HG03095 (cell line): ENCODE results near the gene OR10AD1.
"Not testable (repeated sequence)": the region's sequence is repeated elsewhere in the genome, so short reads cannot be mapped to it uniquely, and the experiment has no call there.

ENCODE experiments used
- ATAC-seq: cut with Tn5 transposase; IDR thresholded peaks from one replicate; pipeline ENCODE4 v1.9.1; 2021; ENCODE audit warnings: moderate library complexity; ENCODE audit not compliant: unreplicated experiment

Gene OR10AD1

GRCh38 chr12:48163150-48163747 lies 39.8 kb downstream of the OR10AD1 start:
- no peak for ATAC-seq

- no peak for ATAC-seq
These were observed 42.3 kb downstream of the OR10AD1 start for GRCh38 chr12:48160807-48161206.

GRCh38 chr12:48160046-48160445 lies 43.0 kb downstream of the OR10AD1 start:
- ATAC-seq, result no peak

GRCh38 chr12:48157889-48158370 lies 45.2 kb downstream of the OR10AD1 start:
- peak; percentile 6 for ATAC-seq

- ATAC-seq, result peak; percentile 75
These were observed 45.8 kb downstream of the OR10AD1 start, which contains the start of gene ASB8 for GRCh38 chr12:48157018-48157888. ASB8 (minus strand) TSS chr12:48157515; CDS start chr12:48153496, 4,019 bp downstream.

- ATAC-seq, result no peak
These were observed 46.5 kb downstream of the OR10AD1 start for GRCh38 chr12:48156652-48157017.

- not testable (repeated sequence) for ATAC-seq
These were observed 47.3 kb downstream of the OR10AD1 start for GRCh38 chr12:48155786-48156185.
